Subcutaneous abdominal adipose tissue (tissue), 5 donors: ENCODE measurements around the gene SRC.

Source experiments
- H3K27ac ChIP-seq: one replicate; pipeline ENCODE4 v1.7.0; 2013; ENCODE audit warnings: low read depth, mild to moderate bottlenecking, inconsistent platforms, low read length, moderate library complexity
- H3K27me3 ChIP-seq, 5 donors: one replicate each; pipeline ENCODE4 v1.7.0; 2013; ENCODE audit warnings: low read length in 5 of 5, inconsistent platforms in 1 of 5; ENCODE audit not compliant: control insufficient read depth in 5 of 5, insufficient read depth in 4 of 5
- H3K36me3 ChIP-seq, 5 donors: one replicate each; pipeline ENCODE4 v1.7.0; 2013; ENCODE audit warnings: low read length in 5 of 5; ENCODE audit not compliant: control insufficient read depth in 5 of 5, insufficient read depth in 5 of 5
- H3K4me1 ChIP-seq, 5 donors: one replicate each; pipeline ENCODE4 v1.7.0; 2013; ENCODE audit warnings: low read length in 5 of 5, mild to moderate bottlenecking in 3 of 5, moderate library complexity in 1 of 5; ENCODE audit not compliant: control insufficient read depth in 5 of 5, insufficient read depth in 5 of 5
- H3K4me3 ChIP-seq, 5 donors: one replicate each; pipeline ENCODE4 v1.7.0; 2013; ENCODE audit warnings: low read length in 5 of 5, low read depth in 1 of 5
- H3K9ac ChIP-seq, 5 donors: one replicate each; pipeline ENCODE4 v1.7.0; 2013; ENCODE audit warnings: low read length in 5 of 5, mild to moderate bottlenecking in 4 of 5, moderate library complexity in 3 of 5
- H3K9me3 ChIP-seq, 5 donors: one replicate each; pipeline ENCODE4 v1.7.0; 2013; ENCODE audit warnings: low read length in 5 of 5; ENCODE audit not compliant: control insufficient read depth in 5 of 5
- donor health status: healthy.
- donor health status: healthy.
- donor health status: healthy.
- donor health status: healthy.
- donor health status: healthy.

Gene SRC

GRCh38 chr20:37325206-37325605 lies 20.7 kb upstream of the SRC start:
- Histone ChIP-seq H3K4me3 (no peak overlapping the region), H3K27me3 (no peaks in the 10 kb centered on the region), H3K36me3 (no peaks in the 10 kb centered on the region), H3K9me3 (no peaks in the 10 kb centered on the region), H3K27ac (no peak overlapping the region), H3K9ac (no peak overlapping the region), H3K4me1 (peaks cover 0 to 11% (median 6%) of the 10 kb centered on the region in 5 donors)

GRCh38 chr20:37326666-37327065 lies 19.3 kb upstream of the SRC start:
- H3K27me3 ChIP-seq = no peaks in the 10 kb centered on the region
- no peaks in the 10 kb centered on the region for H3K9me3 ChIP-seq
- H3K27ac ChIP-seq = no peak overlapping the region
- H3K9ac ChIP-seq = no peak overlapping the region
- H3K36me3 ChIP-seq = no peaks in the 10 kb centered on the region
- no peak overlapping the region for H3K4me3 ChIP-seq
- peaks cover 0 to 11% (median 6%) of the 10 kb centered on the region in 5 donors for H3K4me1 ChIP-seq

GRCh38 chr20:37327748-37328147 lies 18.2 kb upstream of the SRC start:
- Histone ChIP-seq H3K4me3 (no peak overlapping the region), H3K4me1 (peaks cover 0 to 11% (median 6%) of the 10 kb centered on the region in 5 donors), H3K27ac (no peak overlapping the region), H3K27me3 (no peaks in the 10 kb centered on the region), H3K9me3 (no peaks in the 10 kb centered on the region), H3K9ac (no peak overlapping the region), H3K36me3 (no peaks in the 10 kb centered on the region)

GRCh38 chr20:37328149-37328945 lies 17.6 kb upstream of the SRC start:
- H3K27ac ChIP-seq = no peak overlapping the region
- no peak overlapping the region for H3K4me3 ChIP-seq
- peaks cover 0 to 11% (median 8%) of the 10 kb centered on the region in 5 donors for H3K4me1 ChIP-seq
- peak overlapping the region in 1 of 5 donors; percentile 37 for H3K9ac ChIP-seq
- H3K27me3 ChIP-seq = no peaks in the 10 kb centered on the region
- no peaks in the 10 kb centered on the region for H3K9me3 ChIP-seq
- H3K36me3 ChIP-seq = no peaks in the 10 kb centered on the region

GRCh38 chr20:37329481-37330165 lies 16.3 kb upstream of the SRC start:
- Histone ChIP-seq H3K9me3 (no peaks in the 10 kb centered on the region), H3K4me1 (peaks cover 0 to 13% (median 10%) of the 10 kb centered on the region in 5 donors), H3K9ac (no peak overlapping the region), H3K27ac (no peak overlapping the region), H3K4me3 (no peak overlapping the region), H3K36me3 (no peaks in the 10 kb centered on the region), H3K27me3 (no peaks in the 10 kb centered on the region)

GRCh38 chr20:37330316-37330715 lies 15.6 kb upstream of the SRC start:
- Histone ChIP-seq H3K27me3 (no peaks in the 10 kb centered on the region), H3K9ac (no peak overlapping the region), H3K4me1 (peaks cover 0 to 13% (median 10%) of the 10 kb centered on the region in 5 donors), H3K9me3 (no peaks in the 10 kb centered on the region), H3K27ac (no peak overlapping the region), H3K36me3 (no peaks in the 10 kb centered on the region), H3K4me3 (no peak overlapping the region)

- Histone ChIP-seq H3K36me3 (no peaks in the 10 kb centered on the region), H3K27ac (no peak overlapping the region), H3K4me1 (peaks cover 0 to 21% (median 16%) of the 10 kb centered on the region in 5 donors), H3K9ac (no peak overlapping the region), H3K27me3 (no peaks in the 10 kb centered on the region), H3K4me3 (no peak overlapping the region), H3K9me3 (no peaks in the 10 kb centered on the region)
Observed at GRCh38 chr20:37331060-37331857, 14.7 kb upstream of the SRC start.

GRCh38 chr20:37333130-37333847 lies 12.7 kb upstream of the SRC start:
- H3K9me3 ChIP-seq = no peaks in the 10 kb centered on the region

GRCh38 chr20:37333848-37334318 lies 12.1 kb upstream of the SRC start:
- Histone ChIP-seq H3K9me3 (no peaks in the 10 kb centered on the region), H3K27me3 (peaks cover 0 to 5% (median 0%) of the 10 kb centered on the region in 5 donors), H3K36me3 (no peaks in the 10 kb centered on the region), H3K4me3 (no peak overlapping the region), H3K4me1 (peaks cover 3 to 26% (median 16%) of the 10 kb centered on the region in 5 donors), H3K27ac (no peak overlapping the region), H3K9ac (no peak overlapping the region)

More at GRCh38 chr20:37333130-37333847, 12.7 kb upstream of the SRC start:
- Histone ChIP-seq H3K36me3 (no peaks in the 10 kb centered on the region), H3K9ac (no peak overlapping the region), H3K27me3 (peaks cover 0 to 5% (median 0%) of the 10 kb centered on the region in 5 donors), H3K27ac (no peak overlapping the region), H3K4me1 (peaks cover 3 to 26% (median 17%) of the 10 kb centered on the region in 5 donors), H3K4me3 (no peak overlapping the region)
